ENCODE data around the gene WARS2. TPM values are rescaled to one million over a fixed set of nuclear protein-coding genes. Genes with fewer than 3 reads are reported as not detected.
"Not testable (repeated sequence)": the region's sequence is repeated elsewhere in the genome, so short reads cannot be mapped to it uniquely, and the experiment has no call there.

Gene WARS2
- total RNA-seq, 1 donor from 2014 or later: 7.9 TPM

GRCh38 chr1:119160409-119160808 is 20.0 kb upstream of the WARS2 start:
- Mint-ChIP-seq H3K27ac (ENCODE audit: unreplicated experiment) (no peak overlapping the region), H3K27me3 (ENCODE audit: unreplicated experiment) (no peaks in the 10 kb centered on the region), H3K4me3 (ENCODE audit: unreplicated experiment) (no peak overlapping the region), H3K4me1 (ENCODE audit: low read depth, unreplicated experiment) (no peaks in the 10 kb centered on the region), H3K9me3 (ENCODE audit: unreplicated experiment) (peaks cover 1% of the 10 kb centered on the region), H3K36me3 (ENCODE audit: unreplicated experiment) (no peaks in the 10 kb centered on the region)
- no peak for DNase-seq
- TF ChIP-seq, protein P1, sequence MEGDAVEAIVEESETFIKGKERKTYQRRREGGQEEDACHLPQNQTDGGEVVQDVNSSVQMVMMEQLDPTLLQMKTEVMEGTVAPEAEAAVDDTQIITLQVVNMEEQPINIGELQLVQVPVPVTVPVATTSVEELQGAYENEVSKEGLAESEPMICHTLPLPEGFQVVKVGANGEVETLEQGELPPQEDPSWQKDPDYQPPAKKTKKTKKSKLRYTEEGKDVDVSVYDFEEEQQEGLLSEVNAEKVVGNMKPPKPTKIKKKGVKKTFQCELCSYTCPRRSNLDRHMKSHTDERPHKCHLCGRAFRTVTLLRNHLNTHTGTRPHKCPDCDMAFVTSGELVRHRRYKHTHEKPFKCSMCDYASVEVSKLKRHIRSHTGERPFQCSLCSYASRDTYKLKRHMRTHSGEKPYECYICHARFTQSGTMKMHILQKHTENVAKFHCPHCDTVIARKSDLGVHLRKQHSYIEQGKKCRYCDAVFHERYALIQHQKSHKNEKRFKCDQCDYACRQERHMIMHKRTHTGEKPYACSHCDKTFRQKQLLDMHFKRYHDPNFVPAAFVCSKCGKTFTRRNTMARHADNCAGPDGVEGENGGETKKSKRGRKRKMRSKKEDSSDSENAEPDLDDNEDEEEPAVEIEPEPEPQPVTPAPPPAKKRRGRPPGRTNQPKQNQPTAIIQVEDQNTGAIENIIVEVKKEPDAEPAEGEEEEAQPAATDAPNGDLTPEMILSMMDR (IDR thresholded peaks at IDR 0.05; ENCODE audit: partially characterized antibody, unreplicated experiment): no peak

GRCh38 chr1:119159966-119160365 is 19.5 kb upstream of the WARS2 start:
- no peak for DNase-seq
- H3K27me3 Mint-ChIP-seq (ENCODE audit: unreplicated experiment): no peaks in the 10 kb centered on the region
- no peaks in the 10 kb centered on the region for H3K36me3 Mint-ChIP-seq (ENCODE audit: unreplicated experiment)
- no peak overlapping the region for H3K27ac Mint-ChIP-seq (ENCODE audit: unreplicated experiment)
- H3K4me3 Mint-ChIP-seq (ENCODE audit: unreplicated experiment): no peak overlapping the region
- H3K4me1 Mint-ChIP-seq (ENCODE audit: low read depth, unreplicated experiment): no peaks in the 10 kb centered on the region
- TF ChIP-seq, protein P1 (IDR thresholded peaks at IDR 0.05; ENCODE audit: partially characterized antibody, unreplicated experiment): no peak
- peaks cover 1% of the 10 kb centered on the region for H3K9me3 Mint-ChIP-seq (ENCODE audit: unreplicated experiment)

DNA sequence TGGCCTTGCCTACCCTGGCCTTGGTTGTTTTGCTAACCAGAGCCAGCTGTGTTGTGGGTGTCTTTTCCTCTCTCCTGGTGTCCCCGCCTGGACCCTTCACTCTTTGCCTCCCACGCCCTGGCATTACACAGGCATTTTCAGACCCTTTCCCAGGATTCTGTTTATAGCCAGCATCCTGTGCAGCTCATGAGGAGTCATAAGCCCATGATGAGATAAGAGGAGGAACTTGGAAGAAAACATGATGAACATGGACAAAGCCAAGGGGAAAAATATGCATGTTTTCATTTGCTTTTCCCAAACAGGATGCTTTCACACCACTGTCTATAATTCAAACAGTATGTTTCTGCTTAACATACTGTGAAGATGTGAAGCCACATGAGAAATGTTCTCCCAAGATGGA is 18.7 kb upstream of the WARS2 start:
- Mint-ChIP-seq H3K27me3 (ENCODE audit: unreplicated experiment) (no peaks in the 10 kb centered on the region), H3K4me1 (ENCODE audit: low read depth, unreplicated experiment) (no peaks in the 10 kb centered on the region), H3K9me3 (ENCODE audit: unreplicated experiment) (peaks cover 1% of the 10 kb centered on the region), H3K27ac (ENCODE audit: unreplicated experiment) (no peak overlapping the region), H3K4me3 (ENCODE audit: unreplicated experiment) (no peak overlapping the region), H3K36me3 (ENCODE audit: unreplicated experiment) (no peaks in the 10 kb centered on the region)
- TF ChIP-seq, protein P1 (IDR thresholded peaks at IDR 0.05; ENCODE audit: partially characterized antibody, unreplicated experiment): no peak
- no peak for DNase-seq

GRCh38 chr1:119156761-119157160 is 16.3 kb upstream of the WARS2 start:
- H3K9me3 Mint-ChIP-seq (ENCODE audit: unreplicated experiment); H3K4me3 Mint-ChIP-seq (ENCODE audit: unreplicated experiment); H3K36me3 Mint-ChIP-seq (ENCODE audit: unreplicated experiment): not testable (repeated sequence)

DNA sequence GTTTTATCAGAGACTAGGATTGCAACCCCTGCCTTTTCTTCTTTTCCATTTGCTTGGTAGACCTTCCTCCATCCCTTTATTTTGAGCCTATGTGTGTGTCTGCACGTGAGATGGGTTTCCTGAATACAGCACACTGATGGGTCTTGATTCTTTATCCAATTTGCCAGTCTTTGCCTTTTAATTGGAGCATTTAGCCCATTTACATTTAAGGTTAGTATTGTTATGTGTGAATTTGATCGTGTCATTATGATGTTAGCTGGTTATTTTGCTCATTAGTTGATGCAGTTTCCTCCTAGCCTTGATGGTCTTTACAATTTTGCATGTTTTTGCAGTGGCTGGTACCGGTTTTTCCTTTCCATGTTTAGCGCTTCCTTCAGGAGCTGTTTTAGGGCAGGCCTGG is 14.6 kb upstream of the WARS2 start:
- not testable (repeated sequence) for H3K27me3 Mint-ChIP-seq (ENCODE audit: unreplicated experiment); DNase-seq; H3K27ac Mint-ChIP-seq (ENCODE audit: unreplicated experiment); H3K9me3 Mint-ChIP-seq (ENCODE audit: unreplicated experiment); H3K4me3 Mint-ChIP-seq (ENCODE audit: unreplicated experiment); H3K36me3 Mint-ChIP-seq (ENCODE audit: unreplicated experiment); H3K4me1 Mint-ChIP-seq (ENCODE audit: low read depth, unreplicated experiment)

More at GRCh38 chr1:119156761-119157160, 16.3 kb upstream of the WARS2 start:
- not testable (repeated sequence) for H3K4me1 Mint-ChIP-seq (ENCODE audit: low read depth, unreplicated experiment); H3K27ac Mint-ChIP-seq (ENCODE audit: unreplicated experiment); H3K27me3 Mint-ChIP-seq (ENCODE audit: unreplicated experiment); DNase-seq

DNA sequence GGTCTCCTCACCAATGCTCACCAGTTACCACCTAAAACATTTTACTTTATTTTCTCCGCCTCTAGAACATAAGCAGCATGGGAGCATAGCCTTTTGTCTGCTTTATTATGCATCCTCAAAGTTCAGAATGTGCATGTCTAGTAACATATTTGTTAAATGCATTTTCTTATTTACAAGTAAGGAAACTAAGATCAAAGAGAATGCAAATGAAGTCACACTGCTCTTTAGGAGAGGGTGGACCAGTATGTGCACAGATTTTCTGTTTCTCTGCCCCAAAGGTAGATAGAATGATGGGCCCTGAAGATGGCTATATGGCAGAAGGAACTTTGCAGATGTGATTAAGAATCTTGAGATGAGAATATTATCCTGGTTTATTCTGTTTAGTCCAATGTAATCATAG is 9.7 kb upstream of the WARS2 start:
- Mint-ChIP-seq H3K9me3 (ENCODE audit: unreplicated experiment) (no peaks in the 10 kb centered on the region), H3K4me1 (ENCODE audit: low read depth, unreplicated experiment) (no peaks in the 10 kb centered on the region), H3K27me3 (ENCODE audit: unreplicated experiment) (peaks cover 2% of the 10 kb centered on the region), H3K27ac (ENCODE audit: unreplicated experiment) (no peak overlapping the region), H3K4me3 (ENCODE audit: unreplicated experiment) (no peak overlapping the region), H3K36me3 (ENCODE audit: unreplicated experiment) (no peaks in the 10 kb centered on the region)
- no peak for DNase-seq
- TF ChIP-seq, protein P1 (IDR thresholded peaks at IDR 0.05; ENCODE audit: partially characterized antibody, unreplicated experiment): no peak
